Kidney tubule cell (primary cell): ENCODE data around the gene AJUBA.
"Not testable (repeated sequence)": the region's sequence is repeated elsewhere in the genome, so short reads cannot be mapped to it uniquely, and the experiment has no call there.

Experiments used
- DNase-seq: peaks from one replicate; pipeline ENCODE4 v3.0.0-alpha.2; 2018; ENCODE audit warnings: low spot score

Gene AJUBA

GRCh38 chr14:23006188-23006534, 23.8 kb upstream of the AJUBA start:
- DNase-seq, result no peak

DNA sequence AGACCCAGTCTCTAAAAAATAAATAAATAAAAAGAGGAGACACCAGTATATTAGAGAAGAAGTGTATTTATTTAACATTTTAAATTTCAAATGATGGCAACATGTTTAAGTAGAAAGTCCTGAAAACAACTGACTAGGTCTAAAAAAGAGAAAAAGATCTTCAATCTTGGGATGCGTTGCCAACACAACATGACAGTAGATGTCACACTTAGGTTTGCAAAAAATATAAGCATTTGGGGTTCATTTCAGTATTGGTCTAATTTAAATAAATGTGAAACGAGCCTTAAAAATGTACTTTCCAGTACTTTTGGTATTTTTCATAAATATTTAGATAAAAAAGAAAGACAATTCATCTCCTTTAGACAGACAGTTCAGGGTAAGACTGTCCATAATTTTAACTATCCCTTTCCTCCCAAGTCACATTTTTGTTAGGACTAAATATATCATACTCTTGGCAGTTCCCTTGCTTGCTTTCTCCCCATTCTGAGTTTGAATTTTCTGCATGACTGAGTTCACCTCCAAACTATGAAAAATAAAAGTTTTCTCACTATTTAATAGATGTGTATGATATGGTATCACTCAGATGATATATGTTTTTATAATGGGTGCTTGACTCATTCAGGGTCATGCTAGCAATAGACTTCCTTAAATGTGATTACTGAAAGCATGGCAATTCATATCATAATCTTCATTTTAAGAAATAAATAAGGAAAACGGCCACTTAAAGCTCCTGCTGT, 23.3 kb upstream of the AJUBA start:
- DNase-seq, result no peak

DNA sequence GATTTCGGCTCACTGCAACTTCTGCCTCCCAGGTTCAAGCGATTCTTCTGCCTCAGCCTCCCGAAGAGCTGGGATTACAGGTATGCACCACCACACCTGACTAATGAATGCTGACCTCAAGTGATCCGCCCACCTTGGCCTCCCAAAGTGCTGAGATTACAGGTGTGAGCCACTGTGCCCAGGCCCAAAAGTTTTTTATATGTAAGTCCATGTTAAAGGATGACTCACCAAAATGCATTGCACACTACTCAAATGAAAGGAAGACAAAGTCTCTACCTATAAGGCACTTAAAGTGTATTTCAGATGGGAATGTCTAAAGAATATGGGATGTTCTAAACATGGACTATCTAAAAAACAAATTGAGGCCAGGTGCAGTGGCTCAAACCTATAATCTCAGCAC, 21.9 kb upstream of the AJUBA start:
- DNase-seq, result not testable (repeated sequence)

DNA sequence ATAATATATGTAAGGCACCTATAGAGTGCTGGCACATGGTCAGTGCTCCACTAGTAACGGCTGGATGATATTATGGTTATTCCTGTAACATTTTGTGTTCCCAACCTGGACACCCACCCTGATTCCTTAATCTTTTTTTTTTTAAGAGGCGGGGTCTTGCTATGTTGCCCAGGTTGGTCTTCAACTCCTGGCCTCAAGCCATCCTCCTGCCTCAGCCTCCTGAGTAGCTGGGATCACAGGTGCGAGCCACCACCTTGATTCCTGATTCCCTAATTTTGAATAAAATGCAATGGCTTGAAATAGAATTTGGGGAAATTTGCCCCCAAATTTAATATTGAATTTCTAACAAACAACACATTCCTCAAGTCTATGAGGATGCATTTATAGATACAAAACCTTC, 20.2 kb upstream of the AJUBA start:
- DNase-seq, result no peak

GRCh38 chr14:23000860-23001259, 18.5 kb upstream of the AJUBA start:
- no peak for DNase-seq

DNA sequence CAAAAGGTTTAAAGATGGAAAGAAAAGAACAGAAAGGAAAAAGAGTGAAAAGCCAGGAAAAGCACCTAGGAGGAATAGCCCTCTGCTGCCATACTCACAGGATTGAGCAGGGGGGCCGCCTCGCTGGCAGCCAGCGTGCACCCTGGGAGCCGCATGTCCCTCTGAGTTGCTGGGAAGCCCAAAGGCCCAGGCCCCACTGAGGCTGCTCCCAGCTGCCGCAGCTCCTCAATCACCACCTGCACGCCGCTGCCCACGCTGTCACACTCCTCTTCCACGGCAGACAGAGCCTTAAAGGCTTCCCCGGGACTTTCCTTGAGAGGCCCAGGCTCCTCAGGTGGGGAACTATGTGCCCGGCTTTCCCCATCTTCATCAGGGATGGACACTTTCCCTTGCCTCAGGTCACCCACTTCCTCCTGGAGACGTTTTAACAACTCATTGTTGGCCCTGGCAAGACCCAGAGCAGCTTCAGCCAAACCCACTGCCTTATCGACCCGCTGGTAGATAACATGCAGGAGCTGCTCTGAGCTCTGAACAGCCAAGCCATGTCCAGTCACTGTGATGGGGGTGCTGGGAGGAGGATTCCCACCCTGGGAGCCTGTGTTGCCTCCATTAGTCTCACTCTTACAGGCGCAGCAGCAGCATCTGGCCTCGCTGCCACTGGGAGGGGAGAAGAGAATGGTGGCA, 16.1 kb upstream of the AJUBA start:
- DNase-seq, result no peak

DNA sequence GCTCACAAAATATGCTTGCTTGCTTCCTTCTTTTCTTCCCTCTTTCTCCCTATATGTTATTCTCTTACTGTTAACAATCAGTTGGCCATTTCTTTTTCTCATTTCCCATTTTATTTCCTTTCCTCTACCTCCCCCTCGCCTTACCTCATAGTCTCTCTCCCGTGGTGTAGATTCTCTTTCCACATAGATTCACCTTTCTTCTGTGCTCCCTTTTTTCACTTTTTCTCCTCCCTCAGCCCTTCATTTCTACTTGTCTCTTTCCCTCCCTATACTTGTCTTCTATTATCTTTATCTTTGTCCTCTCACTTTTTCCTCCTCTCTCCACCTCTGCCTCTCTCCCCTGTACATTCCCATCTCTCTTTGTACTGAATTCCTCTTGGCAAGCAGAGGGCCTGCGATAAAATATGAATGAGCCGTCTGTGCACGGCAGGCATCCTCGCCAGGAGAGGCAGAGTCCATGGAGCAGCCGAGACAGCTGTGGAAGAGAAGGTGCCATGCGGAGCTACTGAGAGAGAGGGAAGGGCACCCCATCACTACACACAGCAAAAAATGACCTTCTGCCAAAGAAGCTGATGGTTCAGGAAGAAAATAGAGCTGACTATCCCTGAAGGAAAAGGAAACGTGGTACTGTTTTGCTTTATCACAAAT, 15.4 kb upstream of the AJUBA start:
- no peak for DNase-seq

- DNase-seq, result no peak
Observed at GRCh38 chr14:22996768-22997654, 14.7 kb upstream of the AJUBA start.

DNA sequence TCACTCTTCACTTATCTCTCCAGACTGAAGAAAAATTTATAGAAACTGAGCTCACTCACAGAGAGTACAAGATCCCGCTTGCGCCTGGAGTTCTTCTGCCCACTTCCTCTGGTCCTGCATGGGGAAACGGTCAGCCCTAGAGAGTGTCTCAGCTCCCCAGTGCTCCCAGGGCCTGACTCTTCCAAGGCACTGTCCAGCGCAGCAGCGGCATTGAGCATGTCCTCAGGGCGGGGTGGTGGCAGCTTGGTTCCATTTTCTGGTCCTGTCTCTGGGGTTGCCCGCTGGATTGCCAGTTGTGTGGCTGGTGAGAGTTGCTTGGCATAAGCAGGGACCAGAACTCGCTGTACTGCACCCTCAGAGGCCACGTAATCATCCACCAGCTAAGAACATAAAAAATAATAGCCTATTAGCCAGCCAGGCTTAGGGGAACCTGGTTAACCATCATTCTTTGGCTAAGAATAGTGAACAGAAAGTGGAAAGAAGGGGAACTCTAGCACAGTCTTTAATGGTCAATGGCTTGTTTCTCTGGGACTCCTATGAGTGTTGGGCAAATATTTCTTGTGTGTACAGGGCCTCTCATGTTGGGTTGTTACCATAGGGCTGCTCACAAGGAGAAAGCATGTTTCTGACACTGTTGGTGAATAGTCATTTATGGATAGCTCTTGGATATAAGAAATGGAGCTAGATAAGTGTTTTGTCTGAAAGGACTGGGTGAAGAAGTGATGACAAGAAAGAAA, 13.7 kb upstream of the AJUBA start:
- no peak for DNase-seq

GRCh38 chr14:22994762-22995275, 12.5 kb upstream of the AJUBA start:
- DNase-seq, result peak; percentile 26

DNA sequence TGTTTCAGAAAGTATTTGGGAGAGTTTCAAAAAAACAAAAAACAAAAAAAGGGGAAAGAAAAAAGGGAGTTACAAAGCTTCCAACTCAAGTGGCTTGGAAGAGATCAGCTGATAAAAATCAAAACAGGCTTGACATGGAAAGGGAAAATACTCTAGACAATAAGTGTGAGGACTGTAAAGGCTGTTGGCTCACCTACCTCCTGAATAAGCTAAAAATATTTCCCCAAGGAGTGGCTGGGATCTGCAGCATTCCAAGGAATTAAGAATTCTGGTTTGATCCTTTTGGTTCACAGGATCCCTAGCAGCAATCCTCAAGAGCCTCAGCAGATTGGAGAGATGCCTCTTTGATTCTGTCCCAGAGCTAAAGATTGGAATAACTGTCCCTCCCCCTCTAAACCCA, 11.2 kb upstream of the AJUBA start:
- DNase-seq, result no peak

- DNase-seq, result no peak
Observed at GRCh38 chr14:22991852-22992251, 9.5 kb upstream of the AJUBA start.

- no peak for DNase-seq
Observed at GRCh38 chr14:22987291-22987690, 4.9 kb upstream of the AJUBA start.

DNA sequence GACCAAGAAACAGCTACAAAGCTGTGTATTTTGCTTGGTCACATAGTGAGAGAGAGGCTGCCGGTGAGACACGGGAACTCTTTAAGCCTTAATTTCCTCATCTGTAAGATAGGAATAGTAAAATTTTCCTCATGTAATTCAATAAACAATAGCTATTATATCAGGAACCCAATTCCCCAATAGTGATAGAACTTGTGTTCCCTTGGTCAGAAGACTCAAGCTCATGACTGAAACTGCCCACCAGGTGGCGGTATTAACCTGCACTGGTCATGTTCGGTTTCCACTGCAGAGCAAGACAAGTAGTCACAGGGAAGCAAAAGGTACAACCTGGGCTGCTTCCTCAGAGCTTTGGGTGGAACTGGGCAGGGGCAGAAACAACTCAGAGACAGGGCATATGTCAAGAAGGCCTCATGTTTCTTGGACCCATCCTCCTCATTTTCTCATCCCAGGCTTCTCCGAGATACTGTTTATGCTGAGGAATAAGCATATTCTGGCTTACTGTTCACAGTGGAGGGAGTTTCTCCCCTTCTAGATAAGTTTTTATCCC, 4.2 kb upstream of the AJUBA start:
- DNase-seq, result peak; percentile 84

- no peak for DNase-seq
Observed at GRCh38 chr14:22985894-22986507, 3.6 kb upstream of the AJUBA start.

GRCh38 chr14:22984959-22985658, 2.8 kb upstream of the AJUBA start:
- DNase-seq, result no peak

- no peak for DNase-seq
Observed at GRCh38 chr14:22981876-22982476, 375 bp downstream of the AJUBA start.

- DNase-seq, result peak; percentile 20
Observed at GRCh38 chr14:22981090-22981875, 1.1 kb downstream of the AJUBA start.

GRCh38 chr14:22980672-22981089, 1.7 kb downstream of the AJUBA start:
- peak; percentile 83 for DNase-seq
